OCI-M2 (cell line): Measurements from ENCODE around the gene ADD2.
"Not testable (repeated sequence)": the region's sequence is repeated elsewhere in the genome, so short reads cannot be mapped to it uniquely, and the experiment has no call there.

ENCODE experiments used
- DNase-seq: peaks from one replicate; lab custom pipeline; 2025; ENCODE audit not compliant: unreplicated experiment; lab: John Stamatoyannopoulos, UW

The ADD2 gene

GRCh38 chr2:70678576-70679143, 89.3 kb downstream of the ADD2 start:
- DNase-seq: no peak

- no peak for DNase-seq
Observed at GRCh38 chr2:70676301-70677035, 91.5 kb downstream of the ADD2 start.

GRCh38 chr2:70675862-70676261, 92.1 kb downstream of the ADD2 start:
- no peak for DNase-seq

GRCh38 chr2:70674636-70675430, 93.2 kb downstream of the ADD2 start:
- DNase-seq: no peak

- no peak for DNase-seq
Observed at GRCh38 chr2:70673041-70673647, 94.9 kb downstream of the ADD2 start.

- no peak for DNase-seq
Observed at GRCh38 chr2:70671092-70671675, 96.8 kb downstream of the ADD2 start.

GRCh38 chr2:70670626-70671025, 97.4 kb downstream of the ADD2 start:
- no peak for DNase-seq

- DNase-seq: no peak
Observed at GRCh38 chr2:70670202-70670601, 97.8 kb downstream of the ADD2 start.

GRCh38 chr2:70668911-70669310, 99.1 kb downstream of the ADD2 start:
- DNase-seq: no peak

- DNase-seq: no peak
Observed at GRCh38 chr2:70668432-70668831, 99.6 kb downstream of the ADD2 start.

GRCh38 chr2:70664525-70664924, 103.5 kb downstream of the ADD2 start:
- DNase-seq: no peak

- DNase-seq: no peak
Observed at GRCh38 chr2:70663411-70663810, 104.6 kb downstream of the ADD2 start.

GRCh38 chr2:70659551-70659950, 108.4 kb downstream of the ADD2 start:
- DNase-seq: no peak

- no peak for DNase-seq
Observed at GRCh38 chr2:70658476-70658875, 109.5 kb downstream of the ADD2 start.

- DNase-seq: no peak
Observed at GRCh38 chr2:70657246-70657645, 110.8 kb downstream of the ADD2 start.

- DNase-seq: no peak
Observed at GRCh38 chr2:70656421-70657010, 111.5 kb downstream of the ADD2 start.

GRCh38 chr2:70655786-70656185, 112.2 kb downstream of the ADD2 start:
- DNase-seq: no peak

- not testable (repeated sequence) for DNase-seq
Observed at GRCh38 chr2:70655211-70655610, 112.8 kb downstream of the ADD2 start.

GRCh38 chr2:70651727-70652126, 116.3 kb downstream of the ADD2 start:
- DNase-seq: no peak

- DNase-seq: no peak
Observed at GRCh38 chr2:70651014-70651413, 117.0 kb downstream of the ADD2 start.

GRCh38 chr2:70648961-70649360, 119.0 kb downstream of the ADD2 start:
- no peak for DNase-seq
